ENCODE results near the gene SEZ6L. TPM values are rescaled to one million over a fixed set of nuclear protein-coding genes. Genes with fewer than 3 reads are reported as not detected.
"Not testable (repeated sequence)": the region's sequence is repeated elsewhere in the genome, so short reads cannot be mapped to it uniquely, and the experiment has no call there.

SEZ6L gene
- total RNA-seq, 2 experiments from 2014 or later, result not detected

GRCh38 chr22:26406118-26406517 is 236.9 kb downstream of the SEZ6L start:
- H3K4me3 Mint-ChIP-seq, result no peak overlapping the region
- no peaks in the 10 kb centered on the region for H3K36me3 Mint-ChIP-seq (ENCODE audit: low read depth)
- ChIA-PET POLR2A (interaction anchor here (0.7 kb wide), 1 partner anchor 502 kb away, joined by 3 read pairs; no protein-coding TSS in a partner anchor), CTCF (interaction anchor here (1.5 to 1.8 kb wide), 2 partner anchors 38 to 55 kb away, joined by 5 to 10 read pairs; no protein-coding TSS in a partner anchor)
- peaks cover 10% of the 10 kb centered on the region for H3K4me1 Mint-ChIP-seq (ENCODE audit: low read depth)
- peaks cover 18% of the 10 kb centered on the region for H3K27me3 Mint-ChIP-seq (ENCODE audit: low read depth)
- H3K27ac Mint-ChIP-seq, result no peak overlapping the region
- H3K9me3 Mint-ChIP-seq (ENCODE audit: insufficient read depth), result no peaks in the 10 kb centered on the region
- ATAC-seq, result no peak
- no peak for DNase-seq

GRCh38 chr22:26408562-26409220 is 239.4 kb downstream of the SEZ6L start:
- not testable (repeated sequence) for H3K36me3 Mint-ChIP-seq (ENCODE audit: low read depth); H3K27ac Mint-ChIP-seq; H3K4me1 Mint-ChIP-seq (ENCODE audit: low read depth); DNase-seq; H3K9me3 Mint-ChIP-seq (ENCODE audit: insufficient read depth); ATAC-seq; H3K4me3 Mint-ChIP-seq
- ChIA-PET CTCF (interaction anchor here (2.3 kb wide), 1 partner anchor 44 kb away, joined by 6 read pairs; no protein-coding TSS in a partner anchor), POLR2A (interaction anchor here (0.7 kb wide), 1 partner anchor 254 kb away, joined by 3 read pairs; no protein-coding TSS in a partner anchor)
- H3K27me3 Mint-ChIP-seq (ENCODE audit: low read depth), result peaks cover 22% of the 10 kb centered on the region

DNA sequence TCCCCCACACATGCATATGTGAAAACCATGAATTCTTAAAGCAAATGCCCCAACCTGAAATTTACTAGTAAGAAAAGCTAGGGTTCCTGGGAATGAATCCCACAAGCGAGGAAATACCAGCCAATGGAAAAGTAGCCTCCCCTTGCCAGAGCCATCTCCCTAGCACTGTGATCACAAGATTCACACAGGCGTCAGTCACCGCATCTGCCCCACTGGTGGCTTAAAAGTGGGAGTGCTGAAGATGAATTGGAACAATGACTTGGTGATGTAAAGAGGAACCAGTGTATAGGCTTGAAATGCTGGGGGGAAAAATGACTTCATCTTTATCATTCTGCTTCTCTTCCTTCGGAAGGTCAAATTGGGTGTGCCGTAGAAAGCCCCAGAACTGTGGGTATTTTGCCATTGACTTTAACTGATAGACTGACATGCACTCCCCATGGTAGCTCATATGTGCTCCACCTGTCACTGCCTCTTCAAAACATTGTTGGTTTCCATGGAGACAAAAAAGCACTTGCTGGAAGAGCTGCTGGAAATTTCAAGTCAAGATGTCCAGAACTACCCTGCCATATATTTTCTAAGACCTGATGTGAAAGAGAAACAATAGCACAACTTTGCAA is 240.6 kb downstream of the SEZ6L start:
- ATAC-seq (no peak), DNase-seq (no peak)
- POLR2A ChIA-PET, result no interaction called here
- H3K27me3 Mint-ChIP-seq (ENCODE audit: low read depth), result peaks cover 25% of the 10 kb centered on the region
- H3K27ac Mint-ChIP-seq, result no peak overlapping the region
- CTCF ChIA-PET, result interaction anchor here (1.0 to 2.3 kb wide), 6 partner anchors 10 to 52 kb away, joined by 3 to 6 read pairs (median 4); no protein-coding TSS in a partner anchor
- no peak overlapping the region for H3K4me3 Mint-ChIP-seq
- no peaks in the 10 kb centered on the region for H3K36me3 Mint-ChIP-seq (ENCODE audit: low read depth)
- H3K9me3 Mint-ChIP-seq (ENCODE audit: insufficient read depth), result no peaks in the 10 kb centered on the region
- H3K4me1 Mint-ChIP-seq (ENCODE audit: low read depth), result peaks cover 1% of the 10 kb centered on the region

GRCh38 chr22:26410386-26410785 is 241.1 kb downstream of the SEZ6L start:
- ATAC-seq, result no peak
- CTCF ChIA-PET, result interaction anchor here (0.7 to 2.3 kb wide), 7 partner anchors 11 to 51 kb away, joined by 3 to 6 read pairs (median 3); no protein-coding TSS in a partner anchor
- Mint-ChIP-seq H3K9me3 (ENCODE audit: insufficient read depth) (no peaks in the 10 kb centered on the region), H3K36me3 (ENCODE audit: low read depth) (no peaks in the 10 kb centered on the region), H3K4me3 (no peak overlapping the region), H3K27me3 (ENCODE audit: low read depth) (peaks cover 22% of the 10 kb centered on the region), H3K27ac (no peak overlapping the region), H3K4me1 (ENCODE audit: low read depth) (no peaks in the 10 kb centered on the region)
- DNase-seq, result no peak
- POLR2A ChIA-PET, result no interaction called here

- peaks cover 36% of the 10 kb centered on the region for H3K27me3 Mint-ChIP-seq (ENCODE audit: low read depth)
- no peaks in the 10 kb centered on the region for H3K9me3 Mint-ChIP-seq (ENCODE audit: insufficient read depth)
- ChIA-PET POLR2A (interaction anchor here (1.4 kb wide), 1 partner anchor 14 kb away, joined by 3 read pairs; no protein-coding TSS in a partner anchor), CTCF (no interaction called here)
- H3K27ac Mint-ChIP-seq, result no peak overlapping the region
- ATAC-seq, result no peak
- no peaks in the 10 kb centered on the region for H3K36me3 Mint-ChIP-seq (ENCODE audit: low read depth)
- no peak overlapping the region for H3K4me3 Mint-ChIP-seq
- no peaks in the 10 kb centered on the region for H3K4me1 Mint-ChIP-seq (ENCODE audit: low read depth)
- DNase-seq, result no peak
Observed at GRCh38 chr22:26414347-26414746, 245.1 kb downstream of the SEZ6L start.

DNA sequence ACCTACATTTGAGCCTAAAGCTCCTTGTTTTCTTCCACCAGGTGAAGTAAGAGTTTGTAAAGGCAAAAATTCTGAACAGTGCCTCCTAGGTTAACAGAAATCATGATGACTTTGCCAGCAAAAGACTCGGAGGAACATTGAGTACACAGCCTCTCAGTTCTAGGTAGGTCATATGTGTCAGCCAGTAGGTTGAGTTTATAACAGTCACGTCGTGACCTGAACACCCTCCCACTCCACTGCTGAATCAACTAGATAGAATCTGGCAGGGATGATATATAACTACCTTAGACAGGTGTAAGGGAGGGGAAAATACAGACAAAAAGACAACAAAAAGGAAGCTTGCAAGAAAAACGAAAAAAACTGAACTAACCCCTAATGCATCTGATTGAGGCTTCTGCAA is 247.0 kb downstream of the SEZ6L start:
- ATAC-seq, result no peak

GRCh38 chr22:26416670-26417276 is 247.5 kb downstream of the SEZ6L start:
- ChIA-PET POLR2A (interaction anchor here (1.9 kb wide), 1 partner anchor 12 kb away, joined by 4 read pairs; no protein-coding TSS in a partner anchor), CTCF (interaction anchor here (1.0 to 1.9 kb wide), 3 partner anchors 14 to 52 kb away, joined by 3 to 4 read pairs (median 4); no protein-coding TSS in a partner anchor)
- Mint-ChIP-seq H3K4me3 (no peak overlapping the region), H3K27me3 (ENCODE audit: low read depth) (peaks cover 43% of the 10 kb centered on the region), H3K4me1 (ENCODE audit: low read depth) (no peaks in the 10 kb centered on the region), H3K36me3 (ENCODE audit: low read depth) (no peaks in the 10 kb centered on the region), H3K9me3 (ENCODE audit: insufficient read depth) (no peaks in the 10 kb centered on the region), H3K27ac (no peak overlapping the region)
- ATAC-seq (no peak), DNase-seq (no peak)

More for the DNA sequence above, 247.0 kb downstream of the SEZ6L start:
- peaks cover 41% of the 10 kb centered on the region for H3K27me3 Mint-ChIP-seq (ENCODE audit: low read depth)
- POLR2A ChIA-PET, result interaction anchor here (1.9 kb wide), 1 partner anchor 12 kb away, joined by 4 read pairs; no protein-coding TSS in a partner anchor
- CTCF ChIA-PET, result interaction anchor here (1.0 to 1.9 kb wide), 3 partner anchors 13 to 51 kb away, joined by 3 to 4 read pairs (median 4); no protein-coding TSS in a partner anchor
- no peak overlapping the region for H3K27ac Mint-ChIP-seq
- DNase-seq, result no peak
- no peaks in the 10 kb centered on the region for H3K4me1 Mint-ChIP-seq (ENCODE audit: low read depth)
- H3K36me3 Mint-ChIP-seq (ENCODE audit: low read depth), result no peaks in the 10 kb centered on the region
- H3K9me3 Mint-ChIP-seq (ENCODE audit: insufficient read depth), result no peaks in the 10 kb centered on the region
- no peak overlapping the region for H3K4me3 Mint-ChIP-seq

DNA sequence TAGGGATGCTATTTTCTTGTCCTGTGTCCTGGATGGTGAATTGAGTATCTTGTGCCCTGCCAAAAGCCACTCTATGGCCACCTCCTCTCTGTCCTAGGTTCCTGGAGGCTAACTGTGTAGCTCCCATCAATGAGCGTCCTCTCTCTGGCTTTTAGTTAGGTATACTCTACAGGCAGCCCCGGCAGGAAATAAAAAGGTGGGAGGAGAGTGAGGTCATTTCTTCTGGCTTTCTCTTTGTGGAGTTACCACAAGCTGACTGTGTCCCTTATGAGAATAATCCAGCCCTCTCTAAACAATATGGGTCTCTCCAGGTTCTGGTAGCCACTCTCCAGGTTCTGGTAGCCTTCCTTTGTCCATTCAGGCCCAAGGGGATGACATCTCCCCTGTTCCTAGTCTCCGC is 248.1 kb downstream of the SEZ6L start:
- POLR2A ChIA-PET, result interaction anchor here (1.9 kb wide), 1 partner anchor 11 kb away, joined by 4 read pairs; no protein-coding TSS in a partner anchor
- DNase-seq, result no peak
- Mint-ChIP-seq H3K27me3 (ENCODE audit: low read depth) (peaks cover 43% of the 10 kb centered on the region), H3K4me3 (no peak overlapping the region), H3K9me3 (ENCODE audit: insufficient read depth) (no peaks in the 10 kb centered on the region), H3K4me1 (ENCODE audit: low read depth) (no peaks in the 10 kb centered on the region), H3K36me3 (ENCODE audit: low read depth) (no peaks in the 10 kb centered on the region), H3K27ac (no peak overlapping the region)
- ATAC-seq, result no peak
- CTCF ChIA-PET, result interaction anchor here (1.4 to 1.9 kb wide), 2 partner anchors 14 to 20 kb away, joined by 4 read pairs; no protein-coding TSS in a partner anchor

DNA sequence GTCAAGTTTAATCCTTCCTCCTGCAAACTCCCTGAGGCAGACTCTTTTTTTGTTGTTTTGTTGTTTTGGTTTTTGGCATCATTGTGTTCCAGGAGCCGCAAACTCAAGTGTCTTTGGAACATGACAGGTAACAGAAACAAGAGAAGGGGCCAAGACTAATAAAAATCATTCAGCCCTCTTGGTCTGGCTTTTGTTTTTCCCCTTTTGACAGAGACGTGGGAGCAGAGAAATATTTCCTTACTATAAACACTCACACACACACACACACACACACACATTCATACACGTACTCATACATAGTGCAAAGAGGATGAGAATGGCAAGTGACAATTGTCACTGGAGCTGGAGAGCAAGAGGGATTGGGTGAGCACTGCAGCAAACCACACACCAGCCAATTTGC is 249.4 kb downstream of the SEZ6L start:
- H3K36me3 Mint-ChIP-seq (ENCODE audit: low read depth), result no peaks in the 10 kb centered on the region

GRCh38 chr22:26426924-26427323 is 257.7 kb downstream of the SEZ6L start:
- Mint-ChIP-seq H3K4me1 (ENCODE audit: low read depth) (peaks cover 37% of the 10 kb centered on the region), H3K4me3 (peak overlapping the region; percentile 59), H3K36me3 (ENCODE audit: low read depth) (peaks cover 3% of the 10 kb centered on the region), H3K27ac (peak overlapping the region; percentile 82), H3K27me3 (ENCODE audit: low read depth) (peaks cover 19% of the 10 kb centered on the region), H3K9me3 (ENCODE audit: insufficient read depth) (peaks cover 10% of the 10 kb centered on the region)
- no peak for DNase-seq
- POLR2A ChIA-PET, result no interaction called here
- CTCF ChIA-PET, result no interaction called here
- no peak for ATAC-seq

More for the DNA sequence above, 249.4 kb downstream of the SEZ6L start:
- DNase-seq, result no peak
- Mint-ChIP-seq H3K27me3 (ENCODE audit: low read depth) (peaks cover 42% of the 10 kb centered on the region), H3K4me3 (no peak overlapping the region), H3K27ac (no peak overlapping the region), H3K9me3 (ENCODE audit: insufficient read depth) (peaks cover 10% of the 10 kb centered on the region), H3K4me1 (ENCODE audit: low read depth) (no peaks in the 10 kb centered on the region)
- POLR2A ChIA-PET, result no interaction called here
- no peak for ATAC-seq
- CTCF ChIA-PET, result no interaction called here

- ATAC-seq (peak; percentile 90), DNase-seq (peak; percentile 83)
- Mint-ChIP-seq H3K4me3 (peak within 1 kb of the TSS; percentile 94), H3K27me3 (ENCODE audit: low read depth) (peaks cover 15% of the 10 kb centered on the region), H3K4me1 (ENCODE audit: low read depth) (peaks cover 51% of the 10 kb centered on the region), H3K27ac (peak within 1 kb of the TSS; percentile 99), H3K9me3 (ENCODE audit: insufficient read depth) (no peaks in the 10 kb centered on the region), H3K36me3 (ENCODE audit: low read depth) (peaks cover 11% of the 10 kb centered on the region)
- ChIA-PET POLR2A (interaction anchor here (0.8 to 3.6 kb wide), 11 partner anchors 9 to 245 kb away, joined by 3 to 25 read pairs (median 5); partner anchors contain the start of genes HPS4, SRRD and TFIP11), CTCF (interaction anchor here (1.2 to 1.8 kb wide), 2 partner anchors 37 to 64 kb away, joined by 3 to 7 read pairs; no protein-coding TSS in a partner anchor)
Observed at GRCh38 chr22:26428515-26429457, 259.5 kb downstream of the SEZ6L start, which contains the start of gene ASPHD2. Gene ASPHD2, plus strand, starts transcription at chr22:26429260. Its CDS starts 4,356 bp downstream, at chr22:26433616.

Measured in activated CD8-positive, alpha-beta T cell treated with anti-CD3 and anti-CD28 coated beads, Interleukin-2, amount 10 ng/mL, durations not matched to agents 7 days and 5 days (primary cell).